ENCODE data around the gene PLEKHG5. TPM values are rescaled to one million over a fixed set of nuclear protein-coding genes. Genes with fewer than 3 reads are reported as not detected.
"Not testable (repeated sequence)": the region's sequence is repeated elsewhere in the genome, so short reads cannot be mapped to it uniquely, and the experiment has no call there.

The PLEKHG5 gene
- total RNA-seq, 1 donor from 2014 or later = 16.8 TPM

- DNase-seq (ENCODE audit: missing footprints); ATAC-seq; intact Hi-C loops (cut with DNase I): not testable (repeated sequence)
These were observed 35.5 kb downstream of the PLEKHG5 start for GRCh38 chr1:6455752-6456520.

DNA sequence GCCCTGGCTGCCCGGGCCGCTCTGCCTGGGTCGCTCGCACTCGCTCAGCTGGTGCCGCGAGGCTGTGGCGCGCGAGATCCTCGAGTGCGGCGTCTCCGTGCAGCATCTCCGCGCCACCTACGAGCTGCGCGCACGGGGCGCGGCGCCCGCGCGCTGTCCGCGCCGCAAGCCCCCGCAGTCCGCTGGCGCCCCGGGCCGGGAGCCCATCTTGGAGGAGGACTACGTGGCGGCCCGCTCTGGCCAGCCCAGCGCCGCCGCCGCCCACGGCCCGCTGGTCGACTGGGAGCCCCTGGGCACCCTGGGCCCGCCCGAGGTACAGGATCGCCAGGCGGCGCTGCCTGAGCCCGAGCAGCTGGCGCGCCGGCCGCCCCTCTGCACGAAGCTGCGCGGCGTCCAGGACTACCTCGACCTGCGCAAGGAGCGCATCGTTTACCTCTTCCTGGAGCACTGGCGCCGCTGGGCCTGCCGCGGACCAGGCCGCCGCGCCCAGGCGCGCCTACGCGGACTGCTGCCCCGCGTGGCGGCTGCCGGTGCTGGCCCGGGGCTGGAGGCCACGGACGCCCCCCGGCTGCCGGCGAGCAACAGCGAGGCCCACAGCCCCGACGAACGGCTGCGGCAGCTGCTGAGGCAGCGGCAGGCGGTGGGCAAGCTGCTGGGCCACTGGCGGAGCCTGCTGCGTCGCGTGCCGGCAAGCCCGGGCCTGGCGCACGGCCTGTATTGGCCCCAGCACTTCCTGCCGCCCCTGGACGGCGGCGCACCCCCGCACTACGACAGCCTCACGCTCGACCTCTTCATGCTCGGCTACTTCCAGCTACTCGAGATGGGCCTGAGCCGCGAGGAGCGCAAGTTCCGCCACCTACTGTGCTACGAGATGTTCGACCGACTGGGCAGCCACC lies 36.4 kb downstream of the PLEKHG5 start:
- DNase-seq (ENCODE audit: missing footprints) (no peak), ATAC-seq (no peak)
- intact Hi-C loops (cut with DNase I) = no loop called here

DNA sequence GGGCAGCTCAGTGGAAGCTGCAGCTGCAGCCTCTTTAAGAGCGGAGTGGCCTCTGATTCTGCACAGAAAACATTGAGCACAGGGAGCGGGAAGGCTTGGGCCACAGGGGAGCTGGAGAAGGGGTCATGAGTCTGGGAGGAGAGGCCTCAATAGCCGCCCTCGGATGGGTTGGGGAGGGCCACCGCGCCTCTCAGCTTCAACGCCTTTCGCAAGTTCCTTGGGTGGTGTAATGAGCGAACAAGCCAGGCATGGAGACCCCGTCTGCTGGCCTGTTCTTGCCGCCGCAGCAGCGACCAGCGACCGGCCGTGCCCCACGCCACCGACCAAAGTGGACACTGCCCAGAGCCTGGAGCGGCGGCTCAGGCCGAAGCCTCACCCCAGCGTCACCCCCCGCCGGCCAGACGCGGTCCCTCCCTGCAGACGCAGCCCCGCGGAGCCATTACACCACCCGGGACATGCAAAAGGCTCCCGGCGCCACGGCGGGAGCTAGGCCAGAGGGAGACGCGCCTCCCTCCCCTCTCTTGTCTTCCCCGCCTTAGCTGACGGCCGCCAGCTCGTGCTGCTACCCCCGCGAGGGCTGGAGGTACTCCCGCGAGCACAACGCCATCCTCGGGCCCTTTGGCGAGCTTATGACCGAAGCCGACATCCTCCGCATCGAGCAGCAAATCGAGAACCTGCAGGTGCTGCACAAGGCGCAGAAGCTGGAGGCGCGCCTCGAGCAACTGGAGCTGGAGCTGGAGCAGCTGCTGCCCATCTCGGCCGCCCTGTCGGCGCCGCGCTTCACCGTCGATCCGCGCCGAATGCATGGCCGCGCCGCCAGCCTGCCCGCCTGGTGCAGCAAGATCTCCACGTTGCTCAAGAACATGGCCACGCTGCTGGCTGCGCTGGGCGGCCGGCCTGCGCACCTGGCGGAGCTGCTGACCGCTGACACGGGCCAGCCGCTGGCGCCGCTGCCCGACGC lies 37.3 kb downstream of the PLEKHG5 start:
- intact Hi-C loops (cut with DNase I); ATAC-seq; DNase-seq (ENCODE audit: missing footprints): not testable (repeated sequence)

- intact Hi-C loops (cut with DNase I) = no loop called here
- no peak for DNase-seq (ENCODE audit: missing footprints)
- no peak for ATAC-seq
These were observed 40.5 kb downstream of the PLEKHG5 start for GRCh38 chr1:6450943-6451373.

DNA sequence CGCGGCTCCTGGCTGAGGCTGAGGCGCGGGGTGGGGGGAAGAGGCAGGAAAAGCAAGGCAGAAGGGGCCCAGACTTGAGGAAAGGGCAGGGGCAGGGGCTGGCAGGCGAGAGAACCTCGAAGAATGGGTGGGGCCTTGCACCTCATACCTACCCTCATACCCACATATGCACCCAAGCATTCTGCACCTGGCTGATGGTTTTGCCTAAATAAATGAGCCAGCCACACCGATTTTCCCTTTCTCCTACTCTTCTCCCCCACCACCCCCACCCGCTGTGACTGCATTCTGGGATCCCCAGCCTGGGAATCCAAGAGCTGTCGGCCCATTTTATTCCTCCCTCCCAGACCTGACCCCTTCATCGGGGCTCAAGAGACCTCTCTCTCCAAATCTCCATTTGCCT lies 41.0 kb downstream of the PLEKHG5 start:
- DNase-seq (ENCODE audit: missing footprints); ATAC-seq; intact Hi-C loops (cut with DNase I): not testable (repeated sequence)

- ATAC-seq (no peak), DNase-seq (ENCODE audit: missing footprints) (no peak)
- intact Hi-C loops (cut with DNase I) = no loop called here
These were observed 41.4 kb downstream of the PLEKHG5 start for GRCh38 chr1:6450005-6450450.

DNA sequence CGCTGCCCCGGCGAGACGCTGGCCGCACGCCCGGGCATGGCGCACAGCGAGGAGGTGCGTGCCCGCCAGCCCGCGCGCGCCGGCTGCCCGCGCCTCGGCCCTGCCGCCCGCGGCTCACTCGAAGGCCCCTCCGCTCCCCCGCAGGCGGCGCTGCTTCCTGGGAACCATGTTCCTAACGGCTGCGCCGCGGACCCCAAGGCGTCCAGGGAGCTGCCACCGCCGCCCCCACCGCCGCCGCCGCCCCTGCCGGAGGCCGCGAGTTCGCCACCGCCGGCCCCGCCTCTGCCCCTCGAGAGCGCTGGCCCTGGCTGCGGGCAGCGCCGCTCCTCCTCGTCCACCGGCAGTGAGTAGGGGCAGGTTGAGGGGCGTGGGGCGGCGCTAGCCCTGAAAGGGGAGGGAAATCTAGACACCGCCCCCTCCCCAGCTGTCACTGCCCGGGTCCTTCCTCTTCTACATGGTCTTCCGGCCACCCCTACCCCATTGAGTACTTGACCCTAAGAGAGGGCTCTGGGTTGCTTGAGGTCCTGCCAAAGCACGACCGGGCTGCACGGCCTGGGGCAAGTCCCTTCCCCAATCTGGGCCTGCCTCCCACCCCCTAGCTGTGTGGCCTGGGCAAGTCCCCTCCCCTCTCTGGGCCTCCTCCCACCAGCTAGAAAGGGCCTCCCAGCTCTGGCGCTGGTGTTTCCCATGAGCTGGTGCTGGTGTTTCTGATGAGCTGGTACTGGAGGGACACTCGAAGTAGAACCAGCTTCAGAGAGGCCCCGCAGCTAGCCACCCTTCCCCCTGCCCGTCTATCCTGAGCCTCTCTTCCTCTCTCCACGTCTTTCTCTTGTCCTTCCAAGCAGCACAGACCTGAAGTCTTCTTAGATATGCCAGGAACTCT lies 42.5 kb downstream of the PLEKHG5 start:
- no peak for DNase-seq (ENCODE audit: missing footprints)
- intact Hi-C loops (cut with DNase I) = no loop called here
- peak; percentile 53 for ATAC-seq

- ATAC-seq (no peak), DNase-seq (ENCODE audit: missing footprints) (no peak)
- intact Hi-C loops (cut with DNase I) = no loop called here
These were observed 43.4 kb downstream of the PLEKHG5 start for GRCh38 chr1:6447818-6448748.

DNA sequence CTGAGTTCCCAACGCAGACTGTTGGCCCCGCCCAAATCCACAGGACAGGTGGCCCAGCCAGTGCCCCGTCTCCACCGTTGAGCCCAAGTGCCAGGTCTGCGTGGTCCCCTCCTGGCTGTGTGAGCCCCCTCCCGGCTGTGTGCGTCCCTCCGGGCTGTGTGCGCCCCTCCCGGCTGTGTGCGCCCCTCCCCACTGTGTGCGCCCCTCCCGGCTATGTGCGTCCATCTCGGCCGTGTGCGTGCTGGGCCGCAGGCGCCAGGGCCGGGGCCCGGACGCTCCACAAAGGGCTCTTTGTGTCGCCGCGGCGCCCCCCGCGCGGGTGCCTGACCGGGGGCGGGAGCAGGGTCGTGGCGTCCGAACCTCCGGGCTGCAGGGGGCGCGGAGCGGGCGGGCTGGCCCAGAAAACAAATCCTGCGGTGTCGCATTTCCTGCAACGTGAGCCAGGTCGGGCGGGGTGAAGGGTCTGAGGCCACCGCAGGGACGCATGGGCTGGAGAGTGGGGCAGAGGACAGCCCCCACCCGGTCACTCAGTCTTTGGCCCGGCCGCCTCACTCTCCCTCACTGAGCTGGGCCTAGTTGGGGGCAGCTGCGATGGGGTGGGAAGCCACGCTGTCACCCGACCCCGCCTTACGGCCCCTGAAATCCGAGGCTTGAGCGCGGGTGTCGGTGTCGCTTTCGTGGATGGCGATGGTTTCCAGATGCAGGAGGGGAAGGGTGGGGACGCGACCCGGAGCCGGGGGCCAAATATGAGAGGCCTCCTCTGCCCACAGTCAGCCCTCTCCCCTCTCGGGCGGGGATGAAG lies 44.2 kb downstream of the PLEKHG5 start:
- intact Hi-C loops (cut with DNase I) = no loop called here
- DNase-seq (ENCODE audit: missing footprints) (no peak), ATAC-seq (no peak)

DNA sequence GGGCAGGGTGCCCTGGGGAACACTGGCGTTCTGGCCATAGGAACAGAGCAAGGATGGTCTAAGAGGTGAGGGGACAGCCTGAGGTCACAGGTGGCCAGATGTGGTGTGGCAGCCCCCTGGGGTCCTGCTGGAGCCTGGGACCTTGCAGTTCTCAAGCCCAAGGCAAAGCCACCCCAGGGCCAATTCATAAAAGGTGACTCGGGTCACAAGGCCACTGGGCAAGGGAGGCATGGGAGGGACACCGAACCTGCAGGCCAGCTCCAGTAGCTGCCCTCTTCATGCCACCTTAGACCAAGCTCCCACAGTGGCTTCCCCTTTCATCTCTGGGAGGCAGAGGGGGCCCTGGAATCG lies 44.8 kb downstream of the PLEKHG5 start:
- intact Hi-C loops (cut with DNase I) = no loop called here
- no peak for ATAC-seq
- DNase-seq (ENCODE audit: missing footprints) = no peak

DNA sequence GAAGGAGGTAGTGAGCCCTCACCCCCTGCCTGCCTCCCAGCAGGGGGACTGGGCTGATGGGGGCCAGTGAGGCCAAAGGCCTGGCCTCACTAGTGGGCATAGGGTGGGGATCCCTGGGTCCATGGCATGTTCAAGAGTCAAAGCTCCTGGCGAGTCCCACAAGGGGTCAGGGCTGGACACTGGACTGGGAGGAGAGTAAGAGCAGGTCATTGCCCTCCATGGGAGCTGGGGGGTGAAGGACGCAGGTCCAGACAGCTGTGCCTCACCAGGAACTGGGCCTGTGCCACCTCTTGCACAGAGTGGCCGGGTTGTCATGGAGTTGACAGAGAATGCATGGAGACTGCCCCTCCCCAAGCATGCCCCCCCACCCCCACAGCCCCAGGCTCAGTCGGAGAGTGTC lies 45.5 kb downstream of the PLEKHG5 start:
- ATAC-seq; intact Hi-C loops (cut with DNase I); DNase-seq (ENCODE audit: missing footprints): not testable (repeated sequence)

- no peak for DNase-seq (ENCODE audit: missing footprints)
- ATAC-seq = peak; percentile 49
- intact Hi-C loops (cut with DNase I) = no loop called here
These were observed 46.3 kb downstream of the PLEKHG5 start for GRCh38 chr1:6445062-6445763.

- ATAC-seq (no peak), DNase-seq (ENCODE audit: missing footprints) (no peak)
- intact Hi-C loops (cut with DNase I) = no loop called here
These were observed 47.1 kb downstream of the PLEKHG5 start for GRCh38 chr1:6444377-6444776.

DNA sequence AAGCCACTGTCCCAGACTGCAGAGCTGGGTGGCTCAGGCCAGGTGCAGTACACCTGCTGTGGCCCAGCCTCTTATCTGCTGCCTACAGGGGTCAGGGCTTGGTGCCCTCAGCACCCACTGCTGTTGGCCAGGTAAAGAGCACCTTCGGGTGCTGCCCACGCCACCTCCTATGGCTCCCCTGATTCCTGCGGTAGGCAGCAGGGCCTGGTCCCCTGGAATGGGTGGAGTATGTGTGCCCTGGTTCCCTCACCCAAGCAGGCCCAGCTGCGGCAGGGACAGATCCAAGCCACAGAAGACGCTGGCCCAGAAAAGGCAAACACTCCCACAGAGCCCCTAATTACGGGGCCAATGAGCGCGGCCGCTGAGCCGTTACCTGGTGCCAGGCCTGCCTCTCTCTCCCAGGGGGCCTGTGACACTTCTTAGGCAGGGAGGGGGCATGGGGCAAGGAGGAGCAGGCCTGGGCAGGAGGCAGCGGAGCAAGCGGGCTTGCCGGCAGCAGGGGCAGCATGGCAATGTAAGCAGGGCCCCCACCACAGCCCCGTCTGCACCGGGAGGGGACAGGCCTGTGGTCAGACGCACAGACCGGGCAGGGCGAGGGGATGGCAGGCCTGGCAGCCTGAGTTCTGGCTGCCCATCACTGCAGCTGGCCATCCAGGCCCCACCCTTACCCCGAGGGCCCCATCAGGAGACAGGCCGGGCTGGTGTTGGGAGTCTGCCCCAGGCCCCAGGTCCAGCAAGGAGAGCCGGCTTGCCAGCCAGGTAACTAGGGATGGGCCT lies 47.9 kb downstream of the PLEKHG5 start:
- ATAC-seq = no peak

DNA sequence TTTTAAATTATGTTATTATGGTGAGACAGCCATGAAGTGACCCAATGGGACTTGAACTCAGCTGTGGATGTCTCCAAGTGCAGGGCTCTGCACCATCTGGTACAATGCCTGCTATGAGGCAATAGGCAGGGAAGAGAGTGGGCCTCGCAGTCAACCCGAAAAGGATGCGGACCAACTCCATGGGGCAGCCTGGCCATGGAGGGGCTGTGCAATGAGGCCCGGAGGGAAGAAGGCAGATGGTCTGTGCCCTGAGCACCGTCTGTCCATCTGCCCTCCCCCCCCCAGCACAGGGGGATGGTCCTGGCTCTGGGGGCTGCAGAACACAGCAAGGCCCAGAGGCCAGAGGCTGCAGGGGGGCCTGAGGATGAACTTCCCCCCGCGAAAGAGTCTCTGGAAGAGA lies 49.9 kb downstream of the PLEKHG5 start:
- DNase-seq (ENCODE audit: missing footprints) (no peak), ATAC-seq (no peak)
- intact Hi-C loops (cut with DNase I) = no loop called here

More for the DNA sequence above, 47.9 kb downstream of the PLEKHG5 start:
- intact Hi-C loops (cut with DNase I) = no loop called here
- no peak for DNase-seq (ENCODE audit: missing footprints)

Measured in Right ventricle myocardium inferior (tissue), 1 donor.